Stimulated activated naive CD4-positive, alpha-beta T cell (primary cell): ENCODE data around the gene ANKS1A.

Source experiments
- DNase-seq, 6 experiments: peaks; one replicate each; lab custom pipeline; 2025; lab: John Stamatoyannopoulos, UW

Gene ANKS1A

GRCh38 chr6:35023091-35024000 lies 134.3 kb downstream of the ANKS1A start:
- no peak for DNase-seq

GRCh38 chr6:35024551-35025054 lies 135.5 kb downstream of the ANKS1A start:
- DNase-seq, result no peak

- no peak for DNase-seq
Observed at GRCh38 chr6:35025232-35026188, 136.5 kb downstream of the ANKS1A start.

GRCh38 chr6:35026434-35027222 lies 137.6 kb downstream of the ANKS1A start:
- DNase-seq, result no peak

GRCh38 chr6:35027807-35028206 lies 138.8 kb downstream of the ANKS1A start:
- DNase-seq, result no peak

- no peak for DNase-seq
Observed at GRCh38 chr6:35028781-35029769, 140.0 kb downstream of the ANKS1A start.

GRCh38 chr6:35030099-35030498 lies 141.0 kb downstream of the ANKS1A start:
- no peak for DNase-seq

GRCh38 chr6:35031611-35032529 lies 142.8 kb downstream of the ANKS1A start:
- DNase-seq, result no peak

GRCh38 chr6:35033683-35034082 lies 144.6 kb downstream of the ANKS1A start:
- DNase-seq, result no peak

- DNase-seq, result no peak
Observed at GRCh38 chr6:35034411-35035191, 145.5 kb downstream of the ANKS1A start.

GRCh38 chr6:35035481-35036030 lies 146.5 kb downstream of the ANKS1A start:
- DNase-seq, result no peak

- no peak for DNase-seq
Observed at GRCh38 chr6:35036059-35036827, 147.2 kb downstream of the ANKS1A start.

- no peak for DNase-seq
Observed at GRCh38 chr6:35036828-35037663, 148.0 kb downstream of the ANKS1A start.

GRCh38 chr6:35037664-35038038 lies 148.6 kb downstream of the ANKS1A start:
- no peak for DNase-seq

- DNase-seq, result no peak
Observed at GRCh38 chr6:35038076-35038475, 149.0 kb downstream of the ANKS1A start.

GRCh38 chr6:35040398-35040797 lies 151.3 kb downstream of the ANKS1A start:
- no peak for DNase-seq
